Stomach (tissue), 9 donors: ENCODE measurements around the gene DOCK1. TPM values are rescaled to one million over a fixed set of nuclear protein-coding genes. Genes with fewer than 3 reads are reported as not detected.

Experiments
- DNase-seq, 2 donors: peaks; one replicate each; pipeline versions ENCODE4 v3.0.0 to v3.0.0-alpha.2; 2013 to 2019
- H3K27ac ChIP-seq, 5 donors: fragments of 200-600 bp in 4 of 5; sonication (generic) in 4 of 5; one replicate each; pipeline ENCODE4 v1.5.1; 2013 to 2019; ENCODE audit warnings: mild to moderate bottlenecking in 1 of 5, moderate library complexity in 1 of 5
- H3K27me3 ChIP-seq, 3 donors: fragments of 200-600 bp; sonication (generic); one replicate each; pipeline ENCODE4 v1.5.1; 2017 to 2019; ENCODE audit warnings: mixed run types in 1 of 3
- H3K36me3 ChIP-seq, 4 donors: fragments of 200-600 bp; sonication (generic); 1 replicate in 3 of 4; 2 replicates in 1 of 4; pipeline ENCODE4 v1.5.1; 2016 to 2019
- H3K4me1 ChIP-seq, 4 donors: fragments of 200-600 bp; sonication (generic); one replicate each; pipeline ENCODE4 v1.5.1; 2016 to 2019
- H3K4me3 ChIP-seq, 4 donors: fragments of 200-600 bp; sonication (generic) in 3 of 4; one replicate each; pipeline ENCODE4 v1.5.1; 2016 to 2019; ENCODE audit warnings: mild to moderate bottlenecking in 1 of 4
- H3K9me3 ChIP-seq, 4 donors: fragments of 200-600 bp; sonication (generic); one replicate each; pipeline ENCODE4 v1.5.1; 2016 to 2019
- CTCF ChIP-seq, 7 experiments: fragments of 450-650 bp in 4 of 7; fragments of 200-600 bp in 3 of 7; sonication (generic) in 3 of 7; IDR thresholded peaks; one replicate each; pipeline ENCODE4 v1.5.1; 2016 to 2019; ENCODE audit warnings: antibody characterized with exemption in 7 of 7, control low read depth in 2 of 7, mild to moderate bottlenecking in 1 of 7
- EP300 ChIP-seq: sonication (generic); formaldehyde crosslinking; IDR thresholded peaks from one replicate; pipeline ENCODE4 v1.6.1; 2017; ENCODE audit warnings: antibody characterized with exemption
- POLR2A ChIP-seq, 4 donors: fragments of 450-650 bp; IDR thresholded peaks; one replicate each; pipeline ENCODE4 v1.6.1; 2016; ENCODE audit warnings: antibody characterized with exemption in 4 of 4, control low read depth in 2 of 4, mild to moderate bottlenecking in 1 of 4, moderate library complexity in 1 of 4
- POLR2AphosphoS5 ChIP-seq, 3 donors: sonication (generic); formaldehyde crosslinking; IDR thresholded peaks; one replicate each; pipeline ENCODE4 v1.6.1; 2016; ENCODE audit warnings: antibody characterized with exemption in 3 of 3
- WGBS, 5 donors: extraction: QIAGEN DNeasy Blood & Tissue Kit in 3 of 5; methylation state at CpG; one replicate each; pipeline versions ENCODE4 v1.1.5 to v1.1.7; 2013 to 2018; 5-methylcytosine and 5-hydroxymethylcytosine counted together
- intact Hi-C: fragments of 100-400 bp; cut with DNase I; formaldehyde crosslinking; loops from one replicate; pipeline ENCODE4 v1.15.1; 2023; ENCODE audit warnings: low total_unique reads
- polyA plus RNA-seq, 3 donors: library from polyadenylated mRNA; stranded (reverse); fragments of 200-250 nt; gene quantifications; one replicate each; pipeline ENCODE4 v1.2.3, GENCODE V29; 2013
- total RNA-seq, 5 donors: library from RNA; depleted of rRNA; stranded (reverse); fragments of >200 nt; gene quantifications; one replicate each; pipeline versions ENCODE4 v1.1.0 to v1.2.3, GENCODE V29; 2014 to 2016
- donor health status: healthy with polysubstance abuse.
- donor health status: Bipolar disorder and iron deficiency.
- donor health status: healthy.

Gene DOCK1
- total and polyA plus RNA-seq, 8 donors = 8.4 to 114 (median 35.0) TPM

GRCh38 chr10:127427926-127428325 lies 522.7 kb downstream of the DOCK1 start:
- DNase-seq = no peak
- Histone ChIP-seq H3K27ac (no peak overlapping the region), H3K4me3 (no peak overlapping the region), H3K4me1 (no peaks in the 10 kb centered on the region), H3K36me3 (peaks cover 26 to 83% (median 54%) of the 10 kb centered on the region in 4 donors), H3K27me3 (no peaks in the 10 kb centered on the region), H3K9me3 (no peaks in the 10 kb centered on the region)
- WGBS, 5 donors = 95 to 99% (median 97%) methylated on average over 5 to 6 of the region's 6 CpGs
- intact Hi-C loops = no loop called here
- TF ChIP-seq POLR2AphosphoS5 (IDR thresholded peaks at IDR 0.05) = no peak
- no peak for TF ChIP-seq EP300
- TF ChIP-seq POLR2A (IDR thresholded peaks at IDR 0.05) = no peak
- TF ChIP-seq CTCF (IDR thresholded peaks at IDR 0.05) = no peak

GRCh38 chr10:127428385-127428980 lies 523.3 kb downstream of the DOCK1 start:
- Histone ChIP-seq H3K9me3 (no peaks in the 10 kb centered on the region), H3K27ac (no peak overlapping the region), H3K36me3 (peaks cover 30 to 88% (median 58%) of the 10 kb centered on the region in 4 donors), H3K4me1 (no peaks in the 10 kb centered on the region), H3K4me3 (no peak overlapping the region), H3K27me3 (no peaks in the 10 kb centered on the region)
- intact Hi-C loops = no loop called here
- TF ChIP-seq EP300 (no peak), CTCF (IDR thresholded peaks at IDR 0.05) (no peak), POLR2A (IDR thresholded peaks at IDR 0.05) (no peak)
- no peak for DNase-seq
- 90 to 100% (median 96%) methylated on average over 18 of the region's 18 CpGs for WGBS, 5 donors

GRCh38 chr10:127429601-127430312 lies 524.5 kb downstream of the DOCK1 start:
- no peak overlapping the region for H3K27ac ChIP-seq
- no peaks in the 10 kb centered on the region for H3K27me3 ChIP-seq
- 93 to 97% (median 96%) methylated on average over 18 to 19 of the region's 19 CpGs for WGBS, 5 donors
- no peaks in the 10 kb centered on the region for H3K4me1 ChIP-seq
- H3K9me3 ChIP-seq = no peaks in the 10 kb centered on the region
- intact Hi-C loops = no loop called here
- TF ChIP-seq POLR2AphosphoS5 (IDR thresholded peaks at IDR 0.05) (no peak), EP300 (no peak)
- H3K36me3 ChIP-seq = peaks cover 24 to 90% (median 62%) of the 10 kb centered on the region in 4 donors
- no peak overlapping the region for H3K4me3 ChIP-seq
- no peak for DNase-seq

GRCh38 chr10:127431525-127431924 lies 526.3 kb downstream of the DOCK1 start:
- no peak overlapping the region for H3K27ac ChIP-seq
- H3K9me3 ChIP-seq = no peaks in the 10 kb centered on the region
- H3K4me3 ChIP-seq = no peak overlapping the region
- no peak for TF ChIP-seq POLR2AphosphoS5 (IDR thresholded peaks at IDR 0.05)
- no peak for DNase-seq
- intact Hi-C loops = no loop called here
- H3K4me1 ChIP-seq = no peaks in the 10 kb centered on the region
- no peaks in the 10 kb centered on the region for H3K27me3 ChIP-seq
- WGBS, 5 donors = 87 to 97% (median 96%) methylated on average over 8 of the region's 8 CpGs
- peaks cover 16 to 81% (median 60%) of the 10 kb centered on the region in 4 donors for H3K36me3 ChIP-seq

GRCh38 chr10:127434006-127434405 lies 528.8 kb downstream of the DOCK1 start:
- no peaks in the 10 kb centered on the region for H3K4me1 ChIP-seq
- H3K27ac ChIP-seq = no peak overlapping the region
- 64 to 83% (median 81%) methylated on average over 2 of the region's 2 CpGs for WGBS, 5 donors
- H3K27me3 ChIP-seq = no peaks in the 10 kb centered on the region
- DNase-seq = no peak
- H3K36me3 ChIP-seq = peaks cover 9 to 78% (median 60%) of the 10 kb centered on the region in 4 donors
- TF ChIP-seq CTCF (IDR thresholded peaks at IDR 0.05) (no peak), POLR2AphosphoS5 (IDR thresholded peaks at IDR 0.05) (no peak), POLR2A (IDR thresholded peaks at IDR 0.05) (no peak), EP300 (no peak)
- no peak overlapping the region for H3K4me3 ChIP-seq
- H3K9me3 ChIP-seq = no peaks in the 10 kb centered on the region
- intact Hi-C loops = no loop called here
